GM18519 (cell line): Measurements from ENCODE around the gene MED26.

Experiments used
- ATAC-seq: cut with Tn5 transposase; IDR thresholded peaks from one replicate; pipeline ENCODE4 v1.9.1; 2021; ENCODE audit warnings: mild to moderate bottlenecking, moderate library complexity; ENCODE audit not compliant: unreplicated experiment, low FRiP score

The MED26 gene

GRCh38 chr19:16618248-16618647 is 9.8 kb downstream of the MED26 start:
- ATAC-seq: no peak

- no peak for ATAC-seq
These were observed 12.2 kb downstream of the MED26 start for GRCh38 chr19:16615808-16616207.

GRCh38 chr19:16614941-16615340 is 13.1 kb downstream of the MED26 start:
- ATAC-seq: no peak

- no peak for ATAC-seq
These were observed 14.2 kb downstream of the MED26 start for GRCh38 chr19:16613841-16614240.

- no peak for ATAC-seq
These were observed 15.4 kb downstream of the MED26 start for GRCh38 chr19:16612636-16613035.

GRCh38 chr19:16611121-16611520 is 16.9 kb downstream of the MED26 start:
- ATAC-seq: no peak

- ATAC-seq: no peak
These were observed 18.3 kb downstream of the MED26 start for GRCh38 chr19:16609511-16610200.

- ATAC-seq: no peak
These were observed 19.7 kb downstream of the MED26 start for GRCh38 chr19:16608290-16608739.

GRCh38 chr19:16607819-16608218 is 20.2 kb downstream of the MED26 start:
- ATAC-seq: no peak

GRCh38 chr19:16605553-16605994 is 22.4 kb downstream of the MED26 start:
- no peak for ATAC-seq

GRCh38 chr19:16605115-16605514 is 22.9 kb downstream of the MED26 start:
- no peak for ATAC-seq

- no peak for ATAC-seq
These were observed 23.4 kb downstream of the MED26 start for GRCh38 chr19:16604615-16605014.

- ATAC-seq: no peak
These were observed 24.9 kb downstream of the MED26 start for GRCh38 chr19:16603090-16603489.

- ATAC-seq: no peak
These were observed 26.5 kb downstream of the MED26 start for GRCh38 chr19:16601378-16602052.

- ATAC-seq: no peak
These were observed 27.2 kb downstream of the MED26 start for GRCh38 chr19:16600824-16601223.

GRCh38 chr19:16599655-16600346 is 28.2 kb downstream of the MED26 start:
- no peak for ATAC-seq

- no peak for ATAC-seq
These were observed 29.2 kb downstream of the MED26 start for GRCh38 chr19:16598848-16599247.

GRCh38 chr19:16596399-16596798 is 31.6 kb downstream of the MED26 start:
- no peak for ATAC-seq

- no peak for ATAC-seq
These were observed 32.9 kb downstream of the MED26 start for GRCh38 chr19:16595097-16595496.

GRCh38 chr19:16594681-16595091 is 33.3 kb downstream of the MED26 start:
- no peak for ATAC-seq

- ATAC-seq: no peak
These were observed 33.8 kb downstream of the MED26 start for GRCh38 chr19:16594131-16594586.
